ENCODE measurements around the gene SAC3D1.
"Not testable (repeated sequence)": the region's sequence is repeated elsewhere in the genome, so short reads cannot be mapped to it uniquely, and the experiment has no call there.

Gene SAC3D1

DNA sequence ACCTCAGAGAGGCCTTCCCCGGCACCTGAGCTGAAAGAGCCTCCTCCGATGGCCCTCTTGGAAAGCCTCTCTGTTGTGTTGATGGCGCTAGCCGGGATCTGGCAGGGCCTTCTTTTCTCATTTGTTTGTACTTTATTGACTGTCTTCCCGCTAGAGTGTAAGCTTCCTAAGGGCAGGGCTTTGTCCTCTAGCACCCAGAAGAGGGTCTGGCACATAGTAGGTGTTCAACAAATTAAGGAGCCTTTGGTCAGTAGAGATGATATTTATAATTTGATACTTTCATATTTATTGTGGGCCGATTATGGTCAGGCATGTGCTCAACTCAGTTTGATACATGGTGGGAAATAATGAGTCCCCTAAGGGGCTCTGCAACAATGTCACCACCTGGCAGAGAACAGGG is 23.1 kb upstream of the SAC3D1 start:
- Histone ChIP-seq H3K4me3 (no peak overlapping the region), H3K9ac (ENCODE audit: insufficient read length) (no peak overlapping the region), H3K36me3 (ENCODE audit: insufficient read depth, low read length) (peaks cover 12% of the 10 kb centered on the region; the same call in 1 of the 2 replicates), H3K9me3 (ENCODE audit: low read depth, low read length) (no peaks in the 10 kb centered on the region), H3K27ac (no peak overlapping the region)
- no peak for TF ChIP-seq EZH2 (IDR thresholded peaks at IDR 0.05)
- TF ChIP-seq POLR2AphosphoS5 (IDR thresholded peaks at IDR 0.05; ENCODE audit: borderline replicate concordance, low read depth, low read length): no peak
- TF ChIP-seq FOXP2 (optimal IDR thresholded peaks at IDR 0.05; ENCODE audit: control extremely low read depth, extremely low read length, insufficient read depth): no peak
- DNase-seq (ENCODE audit: low read depth, low spot score): no peak

DNA sequence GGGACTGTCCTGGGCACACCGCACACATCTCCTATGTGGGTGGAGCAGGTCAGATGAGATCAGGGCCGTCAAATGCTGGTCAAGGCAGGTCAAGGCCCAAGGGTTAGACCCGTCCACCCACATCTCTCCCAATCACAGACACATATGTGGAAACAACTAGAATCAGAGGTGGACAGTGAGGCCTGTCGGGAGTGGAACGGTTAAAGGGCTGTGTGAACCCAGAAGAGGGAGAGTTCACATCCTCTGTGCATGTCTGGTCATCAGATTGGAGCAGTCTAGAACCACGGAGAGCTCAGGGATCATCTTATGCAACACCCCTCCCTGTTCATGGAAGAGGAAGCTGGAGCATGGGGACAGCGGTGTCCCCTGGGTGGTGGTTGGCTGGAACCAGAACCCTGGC is 21.2 kb upstream of the SAC3D1 start:
- Histone ChIP-seq H3K4me3 (no peak overlapping the region), H3K27ac (no peak overlapping the region), H3K9me3 (ENCODE audit: low read depth, low read length) (no peaks in the 10 kb centered on the region), H3K36me3 (ENCODE audit: insufficient read depth, low read length) (peaks cover 12% of the 10 kb centered on the region; the same call in 1 of the 2 replicates), H3K9ac (ENCODE audit: insufficient read length) (no peak overlapping the region)
- no peak for DNase-seq (ENCODE audit: low read depth, low spot score)
- TF ChIP-seq FOXP2 (optimal IDR thresholded peaks at IDR 0.05; ENCODE audit: control extremely low read depth, extremely low read length, insufficient read depth) (no peak), EZH2 (IDR thresholded peaks at IDR 0.05) (no peak), POLR2AphosphoS5 (IDR thresholded peaks at IDR 0.05; ENCODE audit: borderline replicate concordance, low read depth, low read length) (no peak)

GRCh38 chr11:65021003-65021402 is 20.0 kb upstream of the SAC3D1 start:
- Histone ChIP-seq H3K4me3 (no peak overlapping the region), H3K27ac (no peak overlapping the region), H3K9ac (ENCODE audit: insufficient read length) (no peak overlapping the region), H3K36me3 (ENCODE audit: insufficient read depth, low read length) (peaks cover 12% of the 10 kb centered on the region; the same call in 1 of the 2 replicates), H3K9me3 (ENCODE audit: low read depth, low read length) (no peaks in the 10 kb centered on the region)
- no peak for DNase-seq (ENCODE audit: low read depth, low spot score)
- TF ChIP-seq FOXP2 (optimal IDR thresholded peaks at IDR 0.05; ENCODE audit: control extremely low read depth, extremely low read length, insufficient read depth) (no peak), POLR2AphosphoS5 (IDR thresholded peaks at IDR 0.05; ENCODE audit: borderline replicate concordance, low read depth, low read length) (no peak), EZH2 (IDR thresholded peaks at IDR 0.05) (no peak)

GRCh38 chr11:65021509-65021908 is 19.5 kb upstream of the SAC3D1 start:
- TF ChIP-seq EZH2 (IDR thresholded peaks at IDR 0.05) (no peak), POLR2AphosphoS5 (IDR thresholded peaks at IDR 0.05; ENCODE audit: borderline replicate concordance, low read depth, low read length) (no peak), FOXP2 (optimal IDR thresholded peaks at IDR 0.05; ENCODE audit: control extremely low read depth, extremely low read length, insufficient read depth) (no peak)
- Histone ChIP-seq H3K4me3 (no peak overlapping the region), H3K9ac (ENCODE audit: insufficient read length) (no peak overlapping the region), H3K9me3 (ENCODE audit: low read depth, low read length) (no peaks in the 10 kb centered on the region), H3K27ac (no peak overlapping the region), H3K36me3 (ENCODE audit: insufficient read depth, low read length) (peaks cover 12% of the 10 kb centered on the region; the same call in 1 of the 2 replicates)
- no peak for DNase-seq (ENCODE audit: low read depth, low spot score)

- not testable (repeated sequence) for H3K4me3 ChIP-seq; H3K27ac ChIP-seq; DNase-seq (ENCODE audit: low read depth, low spot score); H3K9me3 ChIP-seq (ENCODE audit: low read depth, low read length); H3K9ac ChIP-seq (ENCODE audit: insufficient read length)
- peaks cover 12% of the 10 kb centered on the region; the same call in 1 of the 2 replicates for H3K36me3 ChIP-seq (ENCODE audit: insufficient read depth, low read length)
Measured at GRCh38 chr11:65023502-65023901, 17.5 kb upstream of the SAC3D1 start.

- Histone ChIP-seq H3K27ac (no peak overlapping the region), H3K9ac (ENCODE audit: insufficient read length) (peak overlapping the region; percentile 62), H3K4me3 (peak overlapping the region; percentile 84), H3K36me3 (ENCODE audit: insufficient read depth, low read length) (peaks cover 5% of the 10 kb centered on the region; the same call in 1 of the 2 replicates), H3K9me3 (ENCODE audit: low read depth, low read length) (no peaks in the 10 kb centered on the region)
- DNase-seq (ENCODE audit: low read depth, low spot score): no peak
- TF ChIP-seq POLR2AphosphoS5 (IDR thresholded peaks at IDR 0.05; ENCODE audit: borderline replicate concordance, low read depth, low read length): no peak
- no peak for TF ChIP-seq FOXP2 (optimal IDR thresholded peaks at IDR 0.05; ENCODE audit: control extremely low read depth, extremely low read length, insufficient read depth)
- TF ChIP-seq EZH2 (IDR thresholded peaks at IDR 0.05): no peak
Measured at GRCh38 chr11:65026810-65027209, 14.2 kb upstream of the SAC3D1 start.

DNA sequence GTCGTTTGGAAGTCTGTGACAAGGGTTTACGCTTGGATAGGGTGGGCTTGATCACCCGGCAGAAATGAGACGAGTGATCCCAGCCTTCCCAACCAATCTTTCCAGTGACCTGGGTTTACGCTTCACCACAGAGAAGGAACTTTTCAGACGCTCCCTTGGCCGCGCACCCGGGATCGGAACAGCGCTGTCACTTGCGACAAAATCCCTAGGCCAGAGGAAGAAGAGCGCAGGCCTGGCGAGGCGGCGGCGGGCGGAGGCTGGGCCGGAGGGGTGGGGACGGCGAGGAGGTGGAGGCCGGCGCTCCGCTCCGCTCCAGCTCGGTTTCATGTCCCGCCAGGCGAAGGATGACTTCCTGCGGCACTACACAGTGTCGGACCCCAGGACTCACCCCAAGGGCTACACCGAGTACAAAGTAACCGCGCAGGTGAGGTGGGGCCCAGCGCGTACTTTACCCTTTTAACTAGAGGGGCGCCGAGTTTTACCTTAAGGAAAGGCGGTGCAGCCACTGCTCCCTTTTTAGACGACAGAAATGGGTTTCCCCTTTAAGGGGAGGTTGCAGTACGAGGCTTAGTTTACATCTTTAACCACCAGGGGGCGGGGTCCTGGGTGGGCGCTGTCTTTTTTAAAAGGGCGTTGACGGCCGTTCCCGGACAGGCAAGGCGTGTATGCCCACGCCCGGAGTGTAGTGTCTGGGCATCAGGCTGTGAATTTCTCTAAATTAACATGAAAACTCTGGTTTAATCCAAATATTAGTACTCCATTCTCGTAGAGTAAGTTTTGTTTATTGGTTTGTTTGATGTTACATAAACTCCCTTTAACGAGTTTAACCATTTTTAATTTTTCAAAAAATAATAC is 13.6 kb upstream of the SAC3D1 start, which contains the start of gene SNX15:
TSS of gene SNX15 (plus strand) at position 227 of the 855 bp plus-strand sequence. CDS start at position 326, 99 bp downstream.
- TF ChIP-seq POLR2AphosphoS5 (IDR thresholded peaks at IDR 0.05; ENCODE audit: borderline replicate concordance, low read depth, low read length) (peak; percentile 55), FOXP2 (optimal IDR thresholded peaks at IDR 0.05; ENCODE audit: control extremely low read depth, extremely low read length, insufficient read depth) (no peak)
- peak; percentile 95 for DNase-seq (ENCODE audit: low read depth, low spot score)

GRCh38 chr11:65032216-65032615 is 8.8 kb upstream of the SAC3D1 start:
- no peak for TF ChIP-seq FOXP2 (optimal IDR thresholded peaks at IDR 0.05; ENCODE audit: control extremely low read depth, extremely low read length, insufficient read depth)
- no peak for TF ChIP-seq EZH2 (IDR thresholded peaks at IDR 0.05)
- TF ChIP-seq POLR2AphosphoS5 (IDR thresholded peaks at IDR 0.05; ENCODE audit: borderline replicate concordance, low read depth, low read length): no peak
- Histone ChIP-seq H3K9me3 (ENCODE audit: low read depth, low read length) (no peaks in the 10 kb centered on the region), H3K27ac (no peak overlapping the region), H3K36me3 (ENCODE audit: insufficient read depth, low read length) (no peaks in the 10 kb centered on the region), H3K9ac (ENCODE audit: insufficient read length) (no peak overlapping the region), H3K4me3 (no peak overlapping the region)
- no peak for DNase-seq (ENCODE audit: low read depth, low spot score)

More for the DNA sequence above, 13.6 kb upstream of the SAC3D1 start, which contains the start of gene SNX15:
- Histone ChIP-seq H3K27ac (no peak within 1 kb of the TSS; the same call in 1 of the 2 replicates), H3K9me3 (ENCODE audit: low read depth, low read length) (no peaks in the 10 kb centered on the region), H3K9ac (ENCODE audit: insufficient read length) (peak within 1 kb of the TSS; percentile 67), H3K4me3 (peak within 1 kb of the TSS; percentile 84), H3K36me3 (ENCODE audit: insufficient read depth, low read length) (no peaks in the 10 kb centered on the region)
